HG03039 (cell line): ENCODE data around the gene SMYD4.
"Not testable (repeated sequence)": the region's sequence is repeated elsewhere in the genome, so short reads cannot be mapped to it uniquely, and the experiment has no call there.

Experiments
- ATAC-seq: cut with Tn5 transposase; IDR thresholded peaks from one replicate; pipeline ENCODE4 v1.9.1; 2021; ENCODE audit warnings: mild to moderate bottlenecking, moderate library complexity; ENCODE audit not compliant: unreplicated experiment

The SMYD4 gene

GRCh38 chr17:1759529-1759928, 70.2 kb downstream of the SMYD4 start:
- ATAC-seq = no peak

- no peak for ATAC-seq
Observed at GRCh38 chr17:1758807-1759206, 70.9 kb downstream of the SMYD4 start.

- ATAC-seq = no peak
Observed at GRCh38 chr17:1755827-1756262, 73.9 kb downstream of the SMYD4 start.

GRCh38 chr17:1755252-1755826, 74.4 kb downstream of the SMYD4 start:
- ATAC-seq = no peak

GRCh38 chr17:1754430-1755112, 75.1 kb downstream of the SMYD4 start:
- no peak for ATAC-seq

- no peak for ATAC-seq
Observed at GRCh38 chr17:1753767-1754429, 75.8 kb downstream of the SMYD4 start.

GRCh38 chr17:1752425-1753262, 77.1 kb downstream of the SMYD4 start:
- no peak for ATAC-seq

- ATAC-seq = no peak
Observed at GRCh38 chr17:1750628-1751027, 79.1 kb downstream of the SMYD4 start.

GRCh38 chr17:1746975-1747543, 82.6 kb downstream of the SMYD4 start:
- ATAC-seq = no peak

GRCh38 chr17:1745513-1746020, 84.1 kb downstream of the SMYD4 start:
- no peak for ATAC-seq

- no peak for ATAC-seq
Observed at GRCh38 chr17:1744551-1745512, 84.9 kb downstream of the SMYD4 start.

- no peak for ATAC-seq
Observed at GRCh38 chr17:1743088-1743439, 86.6 kb downstream of the SMYD4 start.

- ATAC-seq = no peak
Observed at GRCh38 chr17:1742371-1743087, 87.2 kb downstream of the SMYD4 start, which contains the start of gene SERPINF2. Gene SERPINF2, plus strand, starts transcription at chr17:1742871. Its CDS starts 2,125 bp downstream, at chr17:1744996.

- not testable (repeated sequence) for ATAC-seq
Observed at GRCh38 chr17:1741899-1742298, 87.8 kb downstream of the SMYD4 start.

GRCh38 chr17:1737531-1738291, 92.0 kb downstream of the SMYD4 start:
- no peak for ATAC-seq

- no peak for ATAC-seq
Observed at GRCh38 chr17:1736348-1737281, 93.1 kb downstream of the SMYD4 start.

- no peak for ATAC-seq
Observed at GRCh38 chr17:1735834-1736347, 93.8 kb downstream of the SMYD4 start.
